SH-SY5Y (cell line): Measurements from ENCODE around the gene CPLANE1.

ENCODE experiments used
- GATA2 ChIP-seq: IDR thresholded peaks from 2 replicates; pipeline ENCODE4 v1.6.1; 2011; ENCODE audit warnings: mild to moderate bottlenecking, low read depth, low read length
- GATA3 ChIP-seq: IDR thresholded peaks from 2 replicates; pipeline ENCODE4 v1.6.1; 2011; ENCODE audit warnings: low read depth, mild to moderate bottlenecking, low read length, moderate library complexity

GRCh38 chr5:37190592-37190991, 58.6 kb downstream of the CPLANE1 start:
- no peak for TF ChIP-seq GATA3
- TF ChIP-seq GATA2: no peak
